ENCODE measurements around the gene MYLK2.

MYLK2 gene

DNA sequence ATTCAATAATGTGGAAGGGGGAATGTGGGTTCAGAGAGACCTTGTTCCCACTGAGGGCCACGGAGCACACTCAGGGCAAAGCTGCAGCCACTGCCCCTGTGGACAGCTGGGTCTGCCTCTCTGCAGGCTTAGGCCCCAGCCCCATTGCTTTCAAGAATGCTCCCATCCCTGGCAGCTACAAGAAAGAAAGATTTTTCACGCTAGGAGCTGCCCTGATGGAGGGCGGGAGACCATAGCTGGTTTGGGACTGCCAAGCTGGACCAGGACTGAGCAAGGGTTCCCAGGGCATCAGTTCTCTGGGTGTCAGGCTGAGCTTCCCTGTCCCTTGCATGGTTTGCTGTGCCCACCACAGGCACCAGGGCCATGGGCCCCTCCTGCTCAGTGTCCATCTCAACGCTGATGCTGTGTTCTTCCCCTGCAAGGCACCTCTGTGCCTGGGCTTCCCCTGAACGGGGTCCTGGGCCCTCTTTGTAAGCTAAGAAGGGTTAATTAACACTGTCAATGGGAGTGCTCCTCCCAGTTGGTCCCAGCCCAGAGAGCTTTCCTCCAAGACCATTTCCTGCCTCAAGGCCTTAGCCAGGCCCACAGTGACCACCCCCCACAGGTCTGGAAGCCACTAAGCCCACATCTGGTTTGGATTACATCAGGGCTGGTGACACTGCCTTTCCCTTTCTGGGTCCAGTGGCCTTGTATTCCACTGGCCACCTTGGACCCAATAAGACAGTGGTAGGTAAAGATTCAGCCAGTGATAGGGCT lies 17.9 kb downstream of the MYLK2 start:
- DNase-seq, result no peak

- DNase-seq, result no peak
Observed at GRCh38 chr20:31837896-31838397, 18.8 kb downstream of the MYLK2 start.

GRCh38 chr20:31838646-31839292 lies 19.6 kb downstream of the MYLK2 start:
- DNase-seq, result no peak

- DNase-seq, result no peak
Observed at GRCh38 chr20:31839782-31840487, 20.8 kb downstream of the MYLK2 start.

GRCh38 chr20:31840906-31841816 lies 22.0 kb downstream of the MYLK2 start:
- no peak for DNase-seq

- peak in 2 of 14 donors; percentile 3 to 57 for DNase-seq
Observed at GRCh38 chr20:31841928-31842327, 22.8 kb downstream of the MYLK2 start.

DNA sequence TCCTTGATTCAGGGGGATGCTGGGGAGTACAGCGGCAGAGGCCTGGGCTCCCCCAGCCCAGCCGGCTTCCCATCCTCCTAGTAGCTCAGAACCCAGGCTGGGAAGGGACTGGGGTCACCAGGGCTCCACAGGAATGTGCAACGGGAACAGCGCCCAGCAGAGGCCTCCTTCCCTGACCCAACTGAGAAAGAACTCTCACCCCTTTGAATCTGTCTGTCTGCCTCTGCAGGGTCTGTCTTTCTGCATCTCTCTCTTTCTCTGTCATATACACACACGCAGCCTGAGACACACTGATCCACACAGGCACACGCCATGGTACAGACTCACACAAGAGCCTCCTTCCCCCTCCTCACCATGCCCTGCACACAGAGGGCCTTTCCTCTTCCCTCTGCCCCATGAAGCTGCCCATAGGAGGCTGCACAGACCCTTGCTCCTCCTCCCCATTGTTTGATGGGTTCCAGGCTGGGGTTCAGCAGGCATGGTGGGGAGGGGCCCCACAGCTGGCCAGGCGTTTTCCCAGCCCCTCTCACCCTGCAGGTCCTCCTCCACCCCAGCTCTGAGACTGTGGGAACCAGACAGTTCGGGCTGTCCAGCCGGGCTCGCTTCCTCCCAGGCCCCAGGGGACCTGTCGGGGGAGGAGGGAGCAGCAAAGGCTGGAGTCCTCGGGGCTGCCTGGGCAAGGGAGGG lies 23.5 kb downstream of the MYLK2 start:
- DNase-seq, result peak in 2 of 14 donors; percentile 4 to 22

DNA sequence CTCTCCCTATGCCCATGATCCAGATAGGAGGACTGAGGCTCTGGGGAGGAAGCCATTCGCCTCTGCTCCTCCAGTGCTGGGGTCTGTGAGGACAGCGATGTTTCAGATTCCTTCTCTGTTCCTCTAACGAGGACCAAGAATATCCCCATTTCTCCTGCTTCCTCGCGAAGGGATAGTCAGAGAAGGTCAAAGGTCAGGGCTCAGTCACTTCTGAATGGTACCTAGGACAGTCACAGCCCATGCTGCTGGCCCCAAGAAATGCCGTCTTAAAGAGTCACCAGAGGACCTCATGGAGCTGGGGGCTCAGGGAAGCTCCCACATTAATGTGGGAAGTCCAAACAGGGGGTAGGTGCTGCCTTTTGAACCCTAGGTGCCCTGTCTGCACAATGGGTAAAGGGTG lies 24.1 kb downstream of the MYLK2 start:
- no peak for DNase-seq

- DNase-seq, result no peak
Observed at GRCh38 chr20:31843881-31844280, 24.7 kb downstream of the MYLK2 start.

DNA sequence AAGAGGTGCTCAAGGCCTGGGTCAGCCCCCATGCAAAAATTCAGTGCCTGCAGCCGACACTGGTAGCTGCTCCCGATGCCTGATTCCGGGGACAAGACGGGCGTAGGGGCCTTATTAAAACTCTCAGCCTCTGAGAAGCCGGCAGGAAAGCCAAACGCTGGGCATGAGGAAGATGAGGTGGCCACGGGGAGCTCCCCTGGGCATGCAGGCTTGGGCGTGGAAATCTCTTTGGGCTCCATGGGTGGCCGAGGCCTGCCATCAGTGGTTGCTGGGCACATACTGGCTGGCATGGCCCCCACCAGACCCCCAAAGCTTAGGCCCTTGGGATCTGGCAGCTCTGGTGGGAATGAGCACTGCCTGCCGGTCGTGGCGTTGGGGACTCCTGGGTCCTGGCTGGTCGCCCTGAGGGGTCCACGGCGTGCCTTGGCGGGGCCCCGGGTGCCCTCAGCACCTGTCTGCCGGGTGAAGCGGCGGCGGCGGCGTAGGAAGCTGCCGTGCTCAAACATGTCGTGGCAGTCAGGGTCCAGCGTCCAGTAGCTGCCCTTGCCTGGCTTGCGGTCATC lies 25.7 kb downstream of the MYLK2 start:
- no peak for DNase-seq

DNA sequence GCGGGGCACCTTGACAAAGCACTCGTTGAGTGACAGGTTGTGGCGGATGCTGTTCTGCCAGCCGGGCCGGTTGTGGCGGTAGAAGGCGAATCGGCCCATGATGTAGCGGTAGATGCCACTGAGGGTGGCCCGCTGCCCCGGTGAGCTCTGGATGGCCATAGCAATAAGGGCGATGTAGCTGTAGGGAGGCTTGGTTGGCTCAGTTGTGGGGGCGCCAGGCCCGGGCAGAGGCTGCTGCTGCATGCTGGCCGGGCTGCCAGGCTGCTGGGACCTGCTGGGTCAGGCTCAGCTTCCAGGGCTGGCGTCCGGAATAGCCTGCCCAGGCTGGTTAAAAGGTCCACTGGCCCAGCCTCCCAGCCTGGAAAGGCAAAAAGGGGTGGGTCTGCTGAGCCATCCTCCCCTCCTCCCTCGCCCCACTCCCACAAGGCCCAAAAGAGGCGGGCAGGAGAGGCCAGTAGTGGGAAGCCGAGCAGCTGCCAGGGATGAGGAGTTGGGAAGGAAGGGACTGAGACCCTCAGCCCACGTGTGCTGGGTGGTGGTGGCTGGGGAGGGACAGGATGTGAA lies 26.2 kb downstream of the MYLK2 start, which contains the start of gene FOXS1:
Gene FOXS1 (minus strand): TSS at position 305 of the 564 bp plus-strand sequence. CDS start 62 bp downstream, at position 243.
- DNase-seq, result peak in 8 of 14 donors; percentile 3 to 69 (median 28)

- no peak for DNase-seq
Observed at GRCh38 chr20:31846793-31847138, 27.6 kb downstream of the MYLK2 start.

DNA sequence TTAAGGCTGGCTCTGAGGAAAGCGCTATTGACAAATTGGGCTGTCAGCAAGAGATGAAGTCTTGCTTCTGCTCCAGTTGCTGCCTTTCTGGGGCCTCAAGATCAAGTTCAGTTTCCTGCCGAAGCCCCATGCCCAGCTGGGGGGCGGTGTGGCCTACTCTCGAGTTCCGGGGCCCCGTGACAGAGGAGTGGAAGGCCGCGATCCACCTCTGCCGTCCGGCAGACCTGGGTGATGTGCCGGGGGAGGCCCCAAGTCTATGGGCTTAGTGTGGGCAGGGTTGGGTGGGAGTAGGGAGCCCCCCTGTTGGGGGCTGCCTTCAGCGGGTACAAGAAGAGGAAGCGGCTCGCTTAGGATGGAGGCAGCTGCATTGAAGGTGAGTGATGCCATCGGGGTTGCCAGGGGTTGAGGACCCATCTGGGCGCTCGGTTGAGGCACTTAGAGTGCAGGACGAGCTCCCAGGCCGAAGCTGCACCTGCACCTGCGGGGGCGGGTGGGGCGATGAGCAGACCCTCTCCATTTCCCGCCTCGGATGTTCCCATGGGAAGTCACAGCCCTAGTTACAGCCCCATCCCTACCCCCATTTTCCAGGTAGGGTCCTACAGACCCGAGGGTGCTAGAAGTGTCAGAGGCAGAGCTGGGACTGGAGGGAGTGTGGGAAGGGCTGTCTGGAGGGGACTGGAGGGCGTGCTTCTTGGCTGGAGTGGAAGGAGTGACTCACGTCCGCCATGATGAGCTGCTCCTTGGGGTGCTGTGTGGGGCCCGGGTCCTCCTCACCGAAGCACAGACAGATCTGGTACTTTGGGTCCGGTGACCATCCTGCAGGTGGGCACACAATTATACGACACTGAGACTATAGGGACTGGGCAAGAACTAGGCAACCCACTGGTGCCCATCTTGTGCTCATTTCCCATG lies 29.2 kb downstream of the MYLK2 start:
- no peak for DNase-seq

GRCh38 chr20:31849306-31849930 lies 30.3 kb downstream of the MYLK2 start:
- DNase-seq, result no peak

- no peak for DNase-seq
Observed at GRCh38 chr20:31851240-31851955, 32.2 kb downstream of the MYLK2 start.

- no peak for DNase-seq
Observed at GRCh38 chr20:31853481-31853880, 34.3 kb downstream of the MYLK2 start.

GRCh38 chr20:31856516-31856915 lies 37.4 kb downstream of the MYLK2 start:
- DNase-seq, result no peak

All from C1 segment of cervical spinal cord (tissue), 14 donors.